GM21717 (cell line): ENCODE results near the gene HCFC1.

Experiments
- ATAC-seq: cut with Tn5 transposase; IDR thresholded peaks from one replicate; pipeline ENCODE4 v1.9.1; 2021; ENCODE audit warnings: mild to moderate bottlenecking, moderate library complexity; ENCODE audit not compliant: unreplicated experiment

The HCFC1 gene

GRCh38 chrX:153925739-153926551, 45.7 kb downstream of the HCFC1 start, which contains the start of gene ARHGAP4:
TSS of gene ARHGAP4 (minus strand) at chrX:153926264. CDS start at chrX:153926202, 62 bp downstream.
- no peak for ATAC-seq

- ATAC-seq, result no peak
These were observed 46.3 kb downstream of the HCFC1 start for GRCh38 chrX:153925387-153925738.

- no peak for ATAC-seq
These were observed 47.3 kb downstream of the HCFC1 start for GRCh38 chrX:153924149-153924861.

GRCh38 chrX:153922932-153923857, 48.4 kb downstream of the HCFC1 start:
- no peak for ATAC-seq

- ATAC-seq, result no peak
These were observed 49.8 kb downstream of the HCFC1 start for GRCh38 chrX:153921511-153922446.

GRCh38 chrX:153921070-153921469, 50.5 kb downstream of the HCFC1 start:
- ATAC-seq, result no peak

- no peak for ATAC-seq
These were observed 51.1 kb downstream of the HCFC1 start for GRCh38 chrX:153920546-153920945.

GRCh38 chrX:153919281-153919680, 52.3 kb downstream of the HCFC1 start:
- no peak for ATAC-seq

- ATAC-seq, result no peak
These were observed 53.7 kb downstream of the HCFC1 start for GRCh38 chrX:153917869-153918268.

- no peak for ATAC-seq
These were observed 57.9 kb downstream of the HCFC1 start for GRCh38 chrX:153913701-153914100.

- no peak for ATAC-seq
These were observed 58.4 kb downstream of the HCFC1 start for GRCh38 chrX:153913211-153913610.

GRCh38 chrX:153911798-153912197, 59.8 kb downstream of the HCFC1 start:
- no peak for ATAC-seq

- ATAC-seq, result no peak
These were observed 61.2 kb downstream of the HCFC1 start for GRCh38 chrX:153910446-153910845.

- no peak for ATAC-seq
These were observed 61.6 kb downstream of the HCFC1 start for GRCh38 chrX:153909980-153910360.

GRCh38 chrX:153909024-153909979, 62.3 kb downstream of the HCFC1 start:
- ATAC-seq, result no peak

- no peak for ATAC-seq
These were observed 63.3 kb downstream of the HCFC1 start for GRCh38 chrX:153908219-153908860.

- no peak for ATAC-seq
These were observed 64.2 kb downstream of the HCFC1 start for GRCh38 chrX:153907456-153907855.

- ATAC-seq, result no peak
These were observed 65.3 kb downstream of the HCFC1 start for GRCh38 chrX:153906126-153906917.
